GM19351 (cell line): ENCODE measurements around the gene C6orf132.

Source experiments
- ATAC-seq: cut with Tn5 transposase; IDR thresholded peaks from one replicate; pipeline ENCODE4 v1.9.1; 2021; ENCODE audit warnings: mild to moderate bottlenecking, moderate library complexity; ENCODE audit not compliant: unreplicated experiment

The C6orf132 gene

DNA sequence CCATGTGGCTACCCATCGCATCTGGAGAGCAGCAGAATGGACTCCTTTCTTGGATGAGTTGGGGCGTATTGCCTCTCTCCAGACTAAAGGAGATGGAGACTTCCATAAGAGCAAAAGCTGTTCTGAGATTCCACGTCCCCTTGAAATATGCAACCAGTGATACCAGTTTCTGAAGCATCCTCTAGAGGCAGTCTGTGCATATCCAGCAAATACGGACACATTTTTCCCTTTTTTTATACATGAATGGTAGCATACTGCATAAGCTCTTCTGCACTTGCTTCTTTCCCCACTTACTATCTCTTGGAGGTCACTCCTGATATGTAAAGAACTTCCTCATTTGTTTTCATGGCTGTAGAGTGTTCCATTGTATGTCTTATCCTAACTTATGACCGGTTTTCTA lies 57.5 kb downstream of the C6orf132 start:
- no peak for ATAC-seq

GRCh38 chr6:42083530-42083929 lies 58.9 kb downstream of the C6orf132 start:
- no peak for ATAC-seq

GRCh38 chr6:42079941-42080464 lies 62.4 kb downstream of the C6orf132 start:
- no peak for ATAC-seq

- no peak for ATAC-seq
Observed at GRCh38 chr6:42078386-42078785, 64.0 kb downstream of the C6orf132 start.

DNA sequence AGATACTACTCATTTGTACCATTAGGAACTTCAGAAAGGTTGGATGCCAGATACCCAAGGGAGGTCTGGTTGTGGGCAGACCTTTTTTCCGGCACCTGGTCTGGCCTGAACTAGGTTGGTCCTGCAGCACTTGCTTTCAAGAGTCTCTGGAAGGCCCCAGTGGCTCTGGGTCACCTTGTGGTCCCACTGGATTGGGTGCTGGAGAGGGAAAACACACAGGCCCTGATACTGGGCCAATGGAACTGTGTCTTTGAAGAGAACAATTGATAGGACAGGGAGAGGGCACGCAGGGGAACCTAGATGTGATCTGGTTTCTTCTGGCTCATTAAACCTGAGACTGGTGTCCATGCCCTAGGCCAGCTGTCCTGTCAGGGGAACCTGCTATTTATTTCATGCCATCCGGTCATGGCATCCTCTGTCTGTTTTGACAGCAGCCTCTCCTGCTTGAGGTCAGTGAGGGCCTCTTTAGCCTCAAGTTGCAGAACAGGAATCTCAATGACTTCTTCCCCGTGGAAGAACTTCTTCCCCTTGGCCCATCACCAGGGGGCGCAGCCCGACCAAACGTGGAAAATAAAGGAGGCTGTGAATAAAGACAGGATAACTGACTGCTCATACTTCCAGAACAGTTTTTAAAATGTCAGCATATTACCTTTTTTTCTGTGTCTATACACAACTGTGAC lies 67.1 kb downstream of the C6orf132 start:
- no peak for ATAC-seq

- no peak for ATAC-seq
Observed at GRCh38 chr6:42073287-42073686, 69.1 kb downstream of the C6orf132 start.

DNA sequence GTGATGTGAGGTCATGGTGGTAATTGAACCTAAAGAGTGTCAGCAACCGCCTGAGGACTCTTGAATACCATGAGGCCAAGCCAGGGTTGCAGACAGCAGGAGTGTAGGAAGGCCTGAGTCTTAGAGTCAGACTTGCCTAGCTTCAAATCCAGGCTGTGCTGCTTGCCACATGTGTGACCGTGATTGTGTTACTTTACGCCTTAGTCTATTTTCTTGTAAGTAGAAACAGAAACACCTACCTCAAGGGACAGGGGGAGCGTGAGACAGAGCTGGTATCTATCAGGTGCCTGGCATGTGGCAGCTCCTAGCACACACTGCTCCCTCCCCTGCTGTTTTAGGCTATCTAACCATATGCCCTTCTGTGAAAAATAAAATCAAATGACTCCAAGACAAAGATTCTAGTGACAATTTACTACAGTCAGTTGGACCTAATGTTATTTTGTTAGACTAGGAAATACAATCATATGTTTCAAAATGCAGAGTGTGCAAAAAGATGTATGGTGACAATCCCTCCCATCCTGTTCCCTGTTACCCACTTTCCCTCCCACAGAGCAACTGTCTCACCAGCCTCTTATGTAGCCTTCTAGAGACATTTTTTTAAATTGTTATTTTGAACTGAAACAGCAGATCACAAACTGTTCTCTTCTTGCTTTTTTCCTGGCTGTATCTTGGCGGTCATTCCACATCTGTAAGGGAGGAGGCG lies 70.4 kb downstream of the C6orf132 start:
- ATAC-seq = no peak

DNA sequence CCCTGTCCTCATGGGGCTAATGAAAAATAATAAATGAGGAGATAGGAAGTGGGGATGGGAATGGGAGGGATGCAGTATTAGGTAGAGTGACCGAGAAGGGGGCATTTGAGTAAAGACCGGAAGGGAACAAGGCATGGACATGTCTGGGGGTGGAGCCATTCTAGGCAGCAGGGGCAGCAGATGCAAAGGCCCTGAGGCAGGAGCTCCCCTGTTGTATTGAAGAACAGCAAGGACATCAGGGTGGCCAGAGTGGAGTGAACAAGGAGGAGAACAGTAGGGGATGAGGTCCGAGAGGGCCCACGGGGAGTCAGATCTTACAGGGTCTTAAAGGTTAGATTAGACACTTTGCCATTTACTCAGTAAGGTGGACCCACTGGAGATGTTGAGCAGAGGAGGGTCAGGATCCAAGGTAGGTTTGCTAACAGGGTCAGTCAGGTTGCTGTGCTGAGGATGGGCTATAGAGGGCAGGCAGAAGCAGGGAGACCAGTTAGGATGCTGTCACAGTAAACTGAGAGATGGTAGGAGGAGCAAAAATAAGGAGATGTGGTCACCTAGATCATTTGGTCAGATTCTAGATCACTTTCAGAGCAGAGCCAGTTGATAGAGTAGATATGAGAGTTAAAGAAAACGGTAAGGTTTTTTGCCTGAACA lies 73.4 kb downstream of the C6orf132 start:
- no peak for ATAC-seq

GRCh38 chr6:42068173-42068572 lies 74.2 kb downstream of the C6orf132 start:
- no peak for ATAC-seq

DNA sequence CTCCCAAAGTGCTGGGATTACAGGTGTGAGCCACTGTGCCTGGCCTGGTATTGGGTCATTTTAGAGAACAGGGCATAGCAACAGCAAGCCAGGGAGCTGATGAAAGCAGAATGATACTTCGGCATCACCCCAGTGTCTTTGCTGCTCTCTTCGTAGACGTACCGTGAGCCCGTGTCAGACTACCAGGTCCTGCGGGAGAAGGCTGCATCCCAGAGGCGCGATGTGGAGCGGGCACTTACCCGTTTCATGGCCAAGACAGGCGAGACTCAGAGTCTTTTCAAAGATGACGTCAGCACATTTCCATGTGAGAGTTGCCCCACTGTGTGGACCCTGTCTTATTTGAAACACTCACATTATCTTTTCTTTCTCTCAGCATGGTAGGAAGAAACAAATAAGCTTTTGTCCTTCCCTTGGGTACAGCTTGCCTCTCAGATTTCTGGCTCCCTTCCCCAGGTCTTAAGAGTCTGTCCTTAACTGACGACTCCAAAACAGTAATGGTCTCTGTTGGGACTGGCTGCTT lies 76.2 kb downstream of the C6orf132 start:
- no peak for ATAC-seq

- ATAC-seq = no peak
Observed at GRCh38 chr6:42059743-42060142, 82.7 kb downstream of the C6orf132 start.

DNA sequence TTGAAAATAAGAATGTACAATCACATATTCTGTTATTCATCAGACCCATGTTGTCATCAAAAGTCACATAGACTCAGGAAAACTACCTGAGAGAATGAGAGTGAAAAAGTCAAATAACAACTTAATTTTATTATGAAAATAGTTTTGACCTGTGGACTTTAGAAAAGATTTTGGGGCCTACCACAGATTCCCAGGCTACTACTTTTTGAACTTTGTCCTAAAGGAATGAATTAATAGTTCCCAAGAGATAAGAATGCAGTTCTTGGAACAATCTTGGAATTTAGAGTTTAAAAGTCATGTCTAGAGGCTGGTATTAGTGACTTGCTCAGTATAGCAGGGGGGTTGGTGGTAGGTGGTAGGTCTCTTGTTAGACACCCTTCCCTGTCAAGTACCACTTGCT lies 88.8 kb downstream of the C6orf132 start:
- no peak for ATAC-seq

GRCh38 chr6:42051268-42051653 lies 91.2 kb downstream of the C6orf132 start:
- no peak for ATAC-seq
